HepG2 (cell line): ENCODE data around the gene FDPS. TPM values are rescaled to one million over a fixed set of nuclear protein-coding genes. Genes with fewer than 3 reads are reported as not detected.
A peak's percentile ranks its signal among the peaks of the same experiment; 100 is the strongest.

ENCODE experiments used
- BRF2 ChIP-seq: sonication (generic); formaldehyde crosslinking; IDR thresholded peaks from 2 replicates; pipeline ENCODE4 v1.8.1; 2022; ENCODE audit warnings: mild to moderate bottlenecking, missing genetic modification reagents
- E2F5 ChIP-seq: sonication (generic); formaldehyde crosslinking; conservative IDR thresholded peaks from 2 replicates; pipeline ENCODE4 v1.4.0; 2020; ENCODE audit warnings: missing genetic modification reagents
- FOXP4 ChIP-seq: sonication (generic); formaldehyde crosslinking; IDR thresholded peaks from 2 replicates; pipeline ENCODE4 v1.4.0; 2020; ENCODE audit warnings: missing genetic modification reagents
- HHEX ChIP-seq: IDR thresholded peaks from 2 replicates; pipeline ENCODE4 v1.6.1; 2016; ENCODE audit warnings: control low read depth
- NONO ChIP-seq, 2 experiments: fragments of 450-650 bp in 1 of 2; sonication (generic) in 1 of 2; formaldehyde crosslinking in 1 of 2; IDR thresholded peaks in 1 of 2; conservative IDR thresholded peaks in 1 of 2; 2 replicates each; pipeline versions ENCODE4 v1.6.1 to v1.8.0; 2017 to 2022; ENCODE audit warnings: mild to moderate bottlenecking in 1 of 2, missing genetic modification reagents in 1 of 2, moderate library complexity in 1 of 2
- PLSCR1 ChIP-seq: sonication (generic); formaldehyde crosslinking; IDR thresholded peaks from 2 replicates; pipeline ENCODE4 v1.5.0; 2020; ENCODE audit warnings: missing genetic modification reagents, mild to moderate bottlenecking, borderline replicate concordance
- POLR2A ChIP-seq, 2 experiments: IDR thresholded peaks; 2 replicates each; pipeline ENCODE4 v1.6.1; 2011; ENCODE audit warnings: low read depth in 2 of 2, low read length in 2 of 2, mild to moderate bottlenecking in 1 of 2, moderate library complexity in 1 of 2; ENCODE audit not compliant: insufficient read depth in 1 of 2
- RNF2 ChIP-seq: fragments of 450-650 bp; conservative IDR thresholded peaks from 2 replicates; pipeline ENCODE4 v1.6.1; 2016; ENCODE audit warnings: low read depth
- SAP130 ChIP-seq: IDR thresholded peaks from 2 replicates; pipeline ENCODE4 v1.6.1; 2016; ENCODE audit warnings: low read depth
- ZBED4 ChIP-seq: sonication (generic); formaldehyde crosslinking; IDR thresholded peaks from 2 replicates; pipeline ENCODE4 v1.4.0; 2020; ENCODE audit warnings: missing genetic modification reagents, borderline replicate concordance
- ZKSCAN1 ChIP-seq: fragments of 150-350 bp; IDR thresholded peaks from 2 replicates; pipeline ENCODE4 v1.6.1; 2014; ENCODE audit warnings: low read length
- ZNF12 ChIP-seq: sonication (generic); formaldehyde crosslinking; IDR thresholded peaks from 2 replicates; pipeline ENCODE4 v1.5.0; 2020; ENCODE audit warnings: missing genetic modification reagents
- ZNF124 ChIP-seq: sonication (generic); formaldehyde crosslinking; IDR thresholded peaks from 2 replicates; pipeline ENCODE4 v1.4.0; 2020; ENCODE audit warnings: missing genetic modification reagents
- ZNF205 ChIP-seq: IDR thresholded peaks from 2 replicates; pipeline ENCODE4 v1.6.1; 2018; ENCODE audit warnings: missing biosample characterization, missing genetic modification reagents
- ZNF24 ChIP-seq: fragments of 450-650 bp; IDR thresholded peaks from 2 replicates; pipeline ENCODE4 v1.6.1; 2017; ENCODE audit warnings: antibody characterized with exemption, mild to moderate bottlenecking
- ZNF34 ChIP-seq: sonication (generic); formaldehyde crosslinking; IDR thresholded peaks from 2 replicates; pipeline ENCODE4 v1.4.0; 2020; ENCODE audit warnings: mild to moderate bottlenecking, missing genetic modification reagents, borderline replicate concordance
- ZNF543 ChIP-seq: sonication (generic); formaldehyde crosslinking; IDR thresholded peaks from 2 replicates; pipeline ENCODE4 v1.4.0; 2020; ENCODE audit warnings: mild to moderate bottlenecking, missing genetic modification reagents
- ZNF562 ChIP-seq: sonication (generic); formaldehyde crosslinking; IDR thresholded peaks from 2 replicates; pipeline ENCODE4 v1.8.0; 2022; ENCODE audit warnings: missing genetic modification reagents, borderline replicate concordance
- ZNF563 ChIP-seq: sonication (generic); formaldehyde crosslinking; IDR thresholded peaks from 2 replicates; pipeline ENCODE4 v1.8.0; 2022; ENCODE audit warnings: mild to moderate bottlenecking, moderate library complexity, missing genetic modification reagents
- ZNF660 ChIP-seq: sonication (generic); formaldehyde crosslinking; IDR thresholded peaks from 2 replicates; pipeline ENCODE4 v1.5.1; 2020; ENCODE audit warnings: mild to moderate bottlenecking, low read depth, missing genetic modification reagents, borderline replicate concordance
- ZNF776 ChIP-seq: sonication (generic); formaldehyde crosslinking; IDR thresholded peaks from 2 replicates; pipeline ENCODE4 v1.4.0; 2020; ENCODE audit warnings: mild to moderate bottlenecking, missing genetic modification reagents
- polyA plus RNA-seq, 8 experiments: library from polyadenylated mRNA; depleted of rRNA in 3 of 8; stranded (reverse) in 7 of 8; unstranded in 1 of 8; fragments of >200 nt; fragmentation: Illumina TruSeq in 4 of 8; extraction: Trizol in 4 of 8; gene quantifications; 2 replicates each; pipeline versions ENCODE4 v1.2.1 to v1.2.3, GENCODE V29; 2011 to 2016; ENCODE audit warnings: low read depth in 4 of 8, missing spikeins in 1 of 8, mixed read lengths in 1 of 8; ENCODE audit not compliant: insufficient read depth in 1 of 8
- total RNA-seq, 5 experiments: library from RNA; depleted of rRNA; stranded (reverse); fragments of >200 nt; fragmentation: Illumina TruSeq; extraction: Trizol; gene quantifications; 2 replicates each; pipeline ENCODE4 v1.2.3, GENCODE V29; 2016; ENCODE audit warnings: low read depth in 1 of 5

Gene FDPS
- total and polyA plus RNA-seq, 2 of the 13 experiments (the other 11 are each of a cell fraction or from before 2014, with no cell fraction given): 264 to 519 TPM

- TF ChIP-seq BRF2: no peak
- peak in 1 of 2 experiments; percentile 38; a peak in 1 of 4 replicates for TF ChIP-seq POLR2A (IDR thresholded peaks at IDR 0.05; ENCODE audit: insufficient read depth in 1 of 2, low read depth in 2 of 2, low read length in 2 of 2)
- TF ChIP-seq HHEX (CRISPR knock-in tag): no peak
- no peak for TF ChIP-seq ZNF776 (CRISPR knock-in tag)
- 0 out of 2 replicates have a peak, but pooled peaks have one; percentile 9 for TF ChIP-seq ZKSCAN1
- peak; percentile 48; the same call in 1 of the 2 replicates for TF ChIP-seq ZNF124 (CRISPR knock-in tag)
- TF ChIP-seq ZNF34 (CRISPR knock-in tag): no peak
- TF ChIP-seq NONO (IDR thresholded peaks at IDR 0.05): no peak
- TF ChIP-seq NONO (CRISPR knock-in tag; conservative IDR thresholded peaks at IDR 0.05): 0 out of 2 replicates have a peak, but pooled peaks have one; percentile 27
- TF ChIP-seq FOXP4 (CRISPR knock-in tag): no peak
- TF ChIP-seq ZNF562 (CRISPR knock-in tag): no peak
- TF ChIP-seq ZNF24: peak; percentile 46; the same call in 1 of the 2 replicates
- TF ChIP-seq ZNF12 (CRISPR knock-in tag): no peak
- no peak for TF ChIP-seq ZNF563 (CRISPR knock-in tag)
- no peak for TF ChIP-seq ZNF205 (CRISPR knock-in tag)
- no peak for TF ChIP-seq ZBED4 (CRISPR knock-in tag)
- no peak for TF ChIP-seq PLSCR1 (CRISPR knock-in tag)
- TF ChIP-seq E2F5 (CRISPR knock-in tag): no peak
- no peak for TF ChIP-seq ZNF660 (CRISPR knock-in tag)
- no peak for TF ChIP-seq ZNF543 (CRISPR knock-in tag)
- TF ChIP-seq RNF2: no peak
- peak; percentile 77 for TF ChIP-seq SAP130 (CRISPR knock-in tag)
These were observed 1.4 kb upstream of the FDPS start (continued) for GRCh38 chr1:155307247-155307740.
